Upper lobe of left lung (tissue), 6 donors: ENCODE data around the gene PSMC1. TPM values are rescaled to one million over a fixed set of nuclear protein-coding genes. Genes with fewer than 3 reads are reported as not detected.
A peak's percentile ranks its signal among the peaks of the same experiment; 100 is the strongest.

Experiments
- ATAC-seq, 2 donors: fragments of 200-7000 bp; cut with Tn5 transposase; one replicate each; pipeline ENCODE4 v1.9.1; 2022; ENCODE audit warnings: mild to moderate bottlenecking in 2 of 2, moderate library complexity in 2 of 2; ENCODE audit not compliant: low FRiP score in 2 of 2
- DNase-seq, 2 donors: peaks; one replicate each; pipeline ENCODE4 v3.0.0-alpha.2; 2019 to 2020
- H3K27ac ChIP-seq, 4 donors: fragments of 200-600 bp; sonication (generic); one replicate each; pipeline ENCODE4 v1.5.1; 2016 to 2019
- H3K27me3 ChIP-seq, 4 donors: fragments of 200-600 bp; sonication (generic); one replicate each; pipeline ENCODE4 v1.5.1; 2017 to 2019
- H3K36me3 ChIP-seq, 4 donors: fragments of 200-600 bp; sonication (generic); one replicate each; pipeline ENCODE4 v1.5.1; 2016 to 2019
- H3K4me1 ChIP-seq, 4 donors: fragments of 200-600 bp; sonication (generic); one replicate each; pipeline ENCODE4 v1.5.1; 2018 to 2019
- H3K4me3 ChIP-seq, 4 donors: fragments of 200-600 bp; sonication (generic); one replicate each; pipeline ENCODE4 v1.5.1; 2017 to 2019; ENCODE audit warnings: mild to moderate bottlenecking in 2 of 4, moderate library complexity in 1 of 4
- H3K9me3 ChIP-seq, 4 donors: fragments of 200-600 bp; sonication (generic); one replicate each; pipeline ENCODE4 v1.5.1; 2018 to 2019
- CTCF ChIP-seq, 6 experiments: fragments of 450-650 bp in 4 of 6; fragments of 200-600 bp in 2 of 6; sonication (generic) in 2 of 6; IDR thresholded peaks; one replicate each; pipeline ENCODE4 v1.5.1; 2016 to 2019; ENCODE audit warnings: antibody characterized with exemption in 6 of 6
- EP300 ChIP-seq, 4 donors: sonication (generic); formaldehyde crosslinking; IDR thresholded peaks; one replicate each; pipeline ENCODE4 v1.5.1; 2017; ENCODE audit warnings: antibody characterized with exemption in 4 of 4, control low read depth in 2 of 4
- POLR2A ChIP-seq, 4 donors: fragments of 450-650 bp; IDR thresholded peaks; one replicate each; pipeline ENCODE4 v1.5.1; 2016 to 2017; ENCODE audit warnings: antibody characterized with exemption in 4 of 4, mild to moderate bottlenecking in 2 of 4
- POLR2AphosphoS5 ChIP-seq, 2 donors: sonication (generic); formaldehyde crosslinking; IDR thresholded peaks; one replicate each; pipeline ENCODE4 v1.5.1; 2017; ENCODE audit warnings: antibody characterized with exemption in 2 of 2
- WGBS, 2 donors: methylation state at CpG; one replicate each; pipeline ENCODE4 v1.1.5; 2017 to 2018; 5-methylcytosine and 5-hydroxymethylcytosine counted together
- total RNA-seq, 6 donors: library from RNA; depleted of rRNA in 4 of 6; stranded (reverse); fragments of >200 nt in 4 of 6; gene quantifications; one replicate each; pipeline versions ENCODE4 v1.1.0 to v1.2.1, GENCODE V29; 2016 to 2021
- donor health status: DM: no; HTN: no; CAD: no; lungs with moderate emphysema.
- donor health status: DM: no; HTN: yes; CAD: no; lungs with severe emphysema.

PSMC1 gene
- total RNA-seq, 6 donors from 2014 or later: 29.3 to 101 (median 72.7) TPM

- WGBS, 2 donors: 70 to 85% methylated on average over 5 of the region's 5 CpGs
- no peaks in the 10 kb centered on the region for H3K27me3 ChIP-seq
- DNase-seq: peak in 1 of 2 donors; percentile 36
- no peak for TF ChIP-seq CTCF (IDR thresholded peaks at IDR 0.05)
- no peak for TF ChIP-seq POLR2A (IDR thresholded peaks at IDR 0.05)
- TF ChIP-seq EP300 (IDR thresholded peaks at IDR 0.05): no peak
- TF ChIP-seq POLR2AphosphoS5 (IDR thresholded peaks at IDR 0.05): peak in 1 of 2 donors; percentile 19
- peaks cover 0 to 3% (median 0%) of the 10 kb centered on the region in 4 donors for H3K4me1 ChIP-seq
- H3K9me3 ChIP-seq: no peaks in the 10 kb centered on the region
- no peak overlapping the region for H3K4me3 ChIP-seq
- peaks cover 4 to 61% (median 30%) of the 10 kb centered on the region in 4 donors for H3K36me3 ChIP-seq
- peak overlapping the region; percentile 4 to 68 (median 42) for H3K27ac ChIP-seq
- peak; percentile 58 to 64 for ATAC-seq
Measured at GRCh38 chr14:90295870-90296516, 39.6 kb downstream of the PSMC1 start.

- 91 to 95% methylated on average over 7 of the region's 7 CpGs for WGBS, 2 donors
- TF ChIP-seq POLR2AphosphoS5 (IDR thresholded peaks at IDR 0.05) (no peak), CTCF (IDR thresholded peaks at IDR 0.05) (no peak), POLR2A (IDR thresholded peaks at IDR 0.05) (no peak), EP300 (IDR thresholded peaks at IDR 0.05) (no peak)
- Histone ChIP-seq H3K27me3 (no peaks in the 10 kb centered on the region), H3K4me3 (no peak overlapping the region), H3K36me3 (peaks cover 4 to 55% (median 27%) of the 10 kb centered on the region in 4 donors), H3K27ac (peak overlapping the region in 3 of 4 donors; percentile 23 to 68 (median 60)), H3K4me1 (peaks cover 0 to 9% (median 0%) of the 10 kb centered on the region in 4 donors), H3K9me3 (no peaks in the 10 kb centered on the region)
- no peak for ATAC-seq
- DNase-seq: no peak
Measured at GRCh38 chr14:90296641-90297040, 40.3 kb downstream of the PSMC1 start.

- Histone ChIP-seq H3K27me3 (no peaks in the 10 kb centered on the region), H3K4me1 (peaks cover 0 to 15% (median 0%) of the 10 kb centered on the region in 4 donors), H3K4me3 (no peak overlapping the region), H3K27ac (no peak overlapping the region), H3K9me3 (no peaks in the 10 kb centered on the region), H3K36me3 (peaks cover 4 to 47% (median 20%) of the 10 kb centered on the region in 4 donors)
- no peak for DNase-seq
- no peak for ATAC-seq
- 89 to 92% methylated on average over 11 of the region's 11 CpGs for WGBS, 2 donors
- TF ChIP-seq POLR2A (IDR thresholded peaks at IDR 0.05) (no peak), CTCF (IDR thresholded peaks at IDR 0.05) (no peak), POLR2AphosphoS5 (IDR thresholded peaks at IDR 0.05) (no peak), EP300 (IDR thresholded peaks at IDR 0.05) (no peak)
Measured at GRCh38 chr14:90297876-90298629, 41.7 kb downstream of the PSMC1 start.

- ATAC-seq: peak in 1 of 2 donors; percentile 70
- H3K36me3 ChIP-seq: peaks cover 0 to 51% (median 22%) of the 10 kb centered on the region in 4 donors
- 52 to 69% methylated on average over 7 of the region's 7 CpGs for WGBS, 2 donors
Measured at GRCh38 chr14:90299408-90299807, 43.1 kb downstream of the PSMC1 start.

More at GRCh38 chr14:90299408-90299807, 43.1 kb downstream of the PSMC1 start:
- Histone ChIP-seq H3K4me3 (no peak overlapping the region), H3K4me1 (peaks cover 0 to 15% (median 0%) of the 10 kb centered on the region in 4 donors), H3K9me3 (no peaks in the 10 kb centered on the region), H3K27me3 (no peaks in the 10 kb centered on the region), H3K27ac (peak overlapping the region in 1 of 4 donors; percentile 31)
- DNase-seq: peak in 1 of 2 donors; percentile 71
- TF ChIP-seq POLR2A (IDR thresholded peaks at IDR 0.05): no peak
- TF ChIP-seq POLR2AphosphoS5 (IDR thresholded peaks at IDR 0.05): no peak
- no peak for TF ChIP-seq EP300 (IDR thresholded peaks at IDR 0.05)
- no peak for TF ChIP-seq CTCF (IDR thresholded peaks at IDR 0.05)
